ENCODE results near the gene CYP19A1.

CYP19A1 gene

DNA sequence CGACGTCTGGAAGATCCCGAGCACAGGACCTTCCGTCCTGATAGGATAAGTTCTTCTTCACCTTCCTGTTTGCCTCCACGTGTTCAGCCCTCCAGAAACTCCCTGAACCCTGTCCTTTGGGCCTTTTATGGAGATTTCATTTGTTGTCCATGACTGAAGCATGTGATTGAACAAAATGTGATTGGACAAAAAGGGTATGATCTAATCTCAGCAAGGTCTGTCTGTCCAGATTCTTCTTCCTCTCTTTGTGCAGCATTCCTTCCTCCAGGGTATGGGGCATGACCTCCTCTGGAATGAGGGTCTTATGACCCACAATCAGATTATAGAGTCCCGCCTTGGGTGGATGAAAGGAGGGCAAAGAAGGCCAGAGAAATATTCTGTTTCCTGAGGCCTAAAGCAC, at the start of gene CYP19A1:
Gene CYP19A1 (minus strand): TSS at position 101 of the 400 bp plus-strand sequence. CDS start 95,684 bp downstream, outside the sequence.
- DNase-seq (ENCODE audit: low read depth in 2 of 2), result no peak

DNA sequence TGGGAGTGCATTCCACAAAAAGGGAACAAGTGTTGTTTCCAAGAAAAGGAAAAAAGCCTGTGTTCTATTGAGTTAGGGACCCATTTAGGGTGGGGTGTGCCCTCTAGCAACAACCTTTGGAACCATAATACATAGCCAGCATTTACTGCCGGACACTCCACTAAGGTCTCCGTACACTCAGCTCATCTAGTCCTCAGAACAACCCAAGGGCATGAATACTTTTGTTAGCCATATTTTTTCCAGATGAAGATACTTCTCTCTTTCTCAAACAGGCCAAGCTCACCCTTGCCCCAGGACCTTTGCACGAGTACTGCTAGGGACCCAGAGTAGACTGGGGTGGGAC, 49.3 kb upstream of the CYP19A1 start:
- DNase-seq (ENCODE audit: low read depth in 2 of 2), result no peak

DNA sequence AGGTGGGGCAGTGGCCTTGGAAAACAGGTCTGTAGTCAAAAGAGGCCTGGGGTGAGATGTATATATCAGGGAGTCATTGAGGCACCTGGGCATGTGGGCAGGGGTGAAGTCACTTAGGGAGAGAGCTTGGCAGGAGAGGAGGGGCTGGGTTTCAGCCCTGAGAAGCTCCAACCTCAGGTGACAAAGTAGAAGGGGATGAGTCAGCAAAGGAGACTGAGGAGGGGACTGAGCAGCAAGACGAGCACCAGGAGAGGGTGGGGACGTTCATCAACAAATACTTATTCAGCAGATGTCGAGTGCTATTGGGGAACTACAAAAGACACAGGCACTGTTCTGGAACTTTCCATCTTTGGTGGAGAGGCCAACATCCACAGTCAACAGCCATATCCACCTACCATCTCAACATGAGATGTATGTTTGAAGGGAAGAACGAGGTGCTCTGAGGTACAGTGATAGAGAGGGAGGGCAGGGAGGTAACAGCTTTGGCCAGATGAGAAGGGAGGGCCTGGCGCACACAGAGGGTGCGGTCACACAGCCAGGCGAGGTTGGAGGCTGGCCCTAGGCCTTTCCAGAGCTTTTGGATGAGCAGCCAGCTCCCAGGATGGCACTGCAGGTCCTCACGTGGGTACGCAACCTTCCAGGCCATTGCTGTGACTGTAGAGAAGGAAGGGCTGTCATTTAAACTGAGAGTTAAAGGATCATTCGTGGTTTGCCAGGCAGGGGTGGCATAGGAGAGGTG, 48.7 kb upstream of the CYP19A1 start:
- DNase-seq (ENCODE audit: low read depth in 2 of 2), result no peak

DNA sequence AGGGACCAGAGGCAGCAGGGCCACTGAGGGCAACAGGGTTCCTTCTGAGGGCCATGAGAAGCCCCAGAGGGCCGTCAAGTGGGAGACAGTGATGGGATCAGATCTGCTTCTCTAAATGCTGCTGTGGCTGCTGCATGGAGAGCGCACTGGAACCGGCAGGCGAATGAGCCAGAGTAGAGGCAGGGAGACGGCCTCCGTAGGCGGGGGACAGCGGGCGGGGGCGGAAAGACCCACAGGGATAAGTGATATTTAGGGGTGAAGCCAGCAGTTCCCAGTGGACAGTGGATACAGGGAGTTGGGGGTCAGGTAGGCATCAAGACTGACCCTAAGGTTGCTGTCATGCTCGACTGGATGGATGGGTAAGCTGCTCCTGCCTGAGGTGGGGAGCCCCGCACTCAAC, 48.1 kb upstream of the CYP19A1 start:
- DNase-seq (ENCODE audit: low read depth in 2 of 2), result no peak

GRCh38 chr15:51386029-51386428, 47.6 kb upstream of the CYP19A1 start:
- DNase-seq (ENCODE audit: low read depth in 2 of 2), result no peak

- no peak for DNase-seq (ENCODE audit: low read depth in 2 of 2)
These were observed 44.4 kb upstream of the CYP19A1 start for GRCh38 chr15:51382787-51383186.

- DNase-seq (ENCODE audit: low read depth in 2 of 2), result peak; percentile 46 to 48
These were observed 42.8 kb upstream of the CYP19A1 start for GRCh38 chr15:51380999-51381806.

DNA sequence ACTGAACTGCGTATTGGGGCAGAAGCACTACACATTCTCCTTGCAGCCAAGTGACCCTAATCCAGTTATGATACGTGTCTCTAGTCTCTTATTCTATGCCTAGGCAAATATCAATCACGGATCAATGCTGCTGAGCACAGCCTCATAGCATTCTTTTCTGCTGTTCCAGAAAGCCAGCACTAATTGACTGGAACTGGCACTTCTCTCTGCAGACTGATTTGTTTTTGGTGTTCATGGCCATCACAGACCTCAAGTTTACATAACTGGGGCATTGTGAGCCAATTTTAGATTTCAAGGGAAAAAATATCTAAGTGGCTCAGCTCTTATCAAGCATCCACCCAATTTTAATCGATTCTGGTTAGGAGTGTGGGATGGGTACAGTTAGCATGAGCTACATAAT, 41.0 kb upstream of the CYP19A1 start:
- DNase-seq (ENCODE audit: low read depth in 2 of 2), result no peak

- DNase-seq (ENCODE audit: low read depth in 2 of 2), result no peak
These were observed 40.0 kb upstream of the CYP19A1 start for GRCh38 chr15:51378406-51378805.

DNA sequence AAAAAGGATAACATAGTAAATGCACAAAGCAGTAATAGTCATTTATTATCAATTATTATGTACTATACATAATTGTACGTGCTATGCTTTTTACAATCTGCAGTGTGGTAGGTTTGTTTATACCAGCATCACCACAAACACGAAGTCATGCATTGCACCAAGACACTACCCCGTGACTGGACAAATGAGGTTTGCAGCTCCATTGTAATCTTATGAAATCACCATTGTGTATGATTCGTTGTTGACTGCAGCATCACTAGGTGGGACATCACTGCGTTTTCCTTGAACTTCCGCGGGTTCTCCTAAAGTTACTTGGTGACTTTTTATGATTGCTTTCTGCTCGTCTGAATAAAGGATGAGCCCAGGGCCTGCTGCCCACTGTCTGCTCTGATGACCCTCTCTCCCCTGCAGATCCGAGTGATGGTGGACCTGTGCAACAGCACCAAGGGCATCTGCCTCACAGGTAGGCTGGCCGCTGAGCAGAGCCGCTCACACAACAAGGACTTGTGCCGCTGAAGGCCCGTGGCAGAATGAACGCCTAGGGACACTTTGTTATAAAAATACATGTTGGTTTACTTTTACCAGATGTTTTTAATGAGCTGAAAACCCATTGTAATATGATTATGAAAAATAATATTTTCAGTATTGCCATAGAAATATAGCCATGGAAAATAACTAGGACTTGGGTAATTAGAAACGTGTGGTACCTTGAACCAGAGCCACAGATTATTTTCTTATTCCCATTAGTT, 38.8 kb upstream of the CYP19A1 start:
- DNase-seq (ENCODE audit: low read depth in 2 of 2), result peak in 1 of 2 experiments; percentile 23

- no peak for DNase-seq (ENCODE audit: low read depth in 2 of 2)
These were observed 37.7 kb upstream of the CYP19A1 start for GRCh38 chr15:51375966-51376640.

GRCh38 chr15:51374131-51374530, 35.7 kb upstream of the CYP19A1 start:
- no peak for DNase-seq (ENCODE audit: low read depth in 2 of 2)

DNA sequence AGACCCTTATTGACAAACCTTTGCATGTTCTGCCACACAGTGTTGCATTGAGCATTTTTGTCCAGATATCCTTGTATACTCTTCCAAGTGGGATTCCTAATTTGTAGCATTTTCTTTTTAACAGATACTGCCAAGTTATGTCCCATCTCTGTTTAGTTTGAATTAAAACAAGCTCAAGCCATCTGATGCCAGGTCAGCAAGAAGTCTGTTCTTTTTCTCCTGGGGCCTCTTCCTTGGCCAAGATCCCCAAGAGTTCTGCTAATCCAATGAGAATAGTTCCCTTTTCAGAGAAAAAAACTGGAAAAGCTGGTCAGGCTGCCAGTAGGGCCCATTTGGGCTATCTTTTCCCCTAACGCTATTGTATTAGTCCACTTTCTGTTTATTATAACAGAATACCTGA, 32.9 kb upstream of the CYP19A1 start:
- no peak for DNase-seq (ENCODE audit: low read depth in 2 of 2)

DNA sequence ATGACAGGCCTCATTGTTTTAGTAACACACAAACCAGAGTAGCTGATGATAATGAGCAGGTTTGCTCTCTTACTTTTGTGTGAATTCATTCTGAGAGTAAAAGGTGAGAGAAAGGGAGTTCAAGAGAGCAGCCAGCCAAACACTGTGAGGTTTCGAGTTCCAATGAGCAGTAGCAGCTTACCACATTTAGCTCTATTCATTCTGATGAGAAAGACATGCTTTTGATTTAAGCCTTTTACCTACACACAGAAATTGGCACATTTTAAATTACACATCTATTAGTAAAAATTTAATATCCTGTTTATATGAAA, 31.0 kb upstream of the CYP19A1 start:
- DNase-seq (ENCODE audit: low read depth in 2 of 2), result no peak

- no peak for DNase-seq (ENCODE audit: low read depth in 2 of 2)
These were observed 30.5 kb upstream of the CYP19A1 start for GRCh38 chr15:51368751-51369450.

- no peak for DNase-seq (ENCODE audit: low read depth in 2 of 2)
These were observed 29.9 kb upstream of the CYP19A1 start for GRCh38 chr15:51368307-51368706.

DNA sequence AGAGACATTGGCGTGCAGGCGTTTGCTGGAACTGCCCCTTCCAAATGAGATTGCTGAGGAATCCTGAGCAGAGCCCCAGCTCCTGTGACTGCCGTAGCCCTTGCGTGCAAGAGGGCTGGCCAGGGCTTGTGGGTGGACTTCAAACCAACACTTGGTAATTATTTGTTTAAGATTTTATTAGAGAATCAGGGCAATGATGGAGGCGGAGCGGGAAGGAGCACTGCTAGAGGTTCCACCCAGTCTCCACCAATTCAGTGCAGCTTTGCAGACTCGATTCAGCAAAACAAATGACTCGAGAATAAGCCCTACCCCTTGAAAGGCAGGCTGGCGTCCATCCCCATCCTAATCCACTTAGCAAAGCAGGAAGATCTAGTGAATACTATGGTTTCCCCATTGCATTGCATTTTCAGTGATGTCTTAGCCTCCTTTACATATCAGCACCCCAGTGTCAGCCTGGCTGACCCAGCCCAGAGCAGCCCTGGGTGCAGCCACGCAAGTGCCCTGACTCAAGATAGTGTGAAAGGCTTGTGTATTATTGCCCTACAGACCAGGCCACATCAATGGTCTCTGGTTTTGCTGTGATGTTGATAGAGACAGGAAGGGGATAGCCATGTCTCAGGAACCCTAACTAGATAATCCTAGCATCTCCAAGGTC, 29.1 kb upstream of the CYP19A1 start:
- DNase-seq (ENCODE audit: low read depth in 2 of 2), result no peak

GRCh38 chr15:51366920-51367319, 28.5 kb upstream of the CYP19A1 start:
- DNase-seq (ENCODE audit: low read depth in 2 of 2), result no peak

- no peak for DNase-seq (ENCODE audit: low read depth in 2 of 2)
These were observed 27.7 kb upstream of the CYP19A1 start for GRCh38 chr15:51366071-51366470.

- no peak for DNase-seq (ENCODE audit: low read depth in 2 of 2)
These were observed 27.0 kb upstream of the CYP19A1 start for GRCh38 chr15:51365417-51365816.

DNA sequence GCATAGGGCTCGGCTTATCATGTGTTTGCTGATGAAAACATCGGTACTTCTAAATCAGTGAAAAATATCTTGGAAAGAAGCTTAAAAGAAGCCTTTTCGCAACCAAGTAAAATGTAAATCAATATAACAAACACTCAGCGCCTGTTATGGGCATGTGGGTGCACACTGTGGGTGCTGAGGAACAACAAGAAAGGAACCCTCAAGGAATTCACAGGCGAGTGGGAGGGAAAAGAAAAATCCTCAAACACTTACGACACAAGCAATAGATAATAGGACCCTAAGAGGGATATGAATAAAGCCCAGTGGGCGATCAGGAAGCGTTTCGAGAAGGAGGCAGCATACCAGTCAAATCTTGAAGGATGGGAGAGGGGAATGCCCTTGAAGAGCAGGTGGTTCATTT, 25.0 kb upstream of the CYP19A1 start:
- no peak for DNase-seq (ENCODE audit: low read depth in 2 of 2)
